GM12872 (cell line): ENCODE data around the gene PLD5.

ENCODE experiments used
- CTCF ChIP-seq: IDR thresholded peaks from 3 replicates; pipeline ENCODE4 v1.5.1; 2011; ENCODE audit warnings: low read depth, mild to moderate bottlenecking, low read length, moderate library complexity; ENCODE audit not compliant: insufficient read depth

PLD5 gene

GRCh38 chr1:242059976-242060375 is 464.5 kb downstream of the PLD5 start:
- no peak for TF ChIP-seq CTCF

- TF ChIP-seq CTCF, result no peak
These were observed 466.8 kb downstream of the PLD5 start for GRCh38 chr1:242057745-242058115.

GRCh38 chr1:242056988-242057744 is 467.3 kb downstream of the PLD5 start:
- TF ChIP-seq CTCF, result no peak

- TF ChIP-seq CTCF, result no peak
These were observed 468.7 kb downstream of the PLD5 start for GRCh38 chr1:242055749-242056320.

GRCh38 chr1:242043165-242043564 is 481.3 kb downstream of the PLD5 start:
- no peak for TF ChIP-seq CTCF

GRCh38 chr1:242034392-242034791 is 490.1 kb downstream of the PLD5 start:
- TF ChIP-seq CTCF, result no peak

GRCh38 chr1:242033447-242033846 is 491.1 kb downstream of the PLD5 start:
- no peak for TF ChIP-seq CTCF
